NB4 (cell line): ENCODE data around the gene UNC93B1.
"Not testable (repeated sequence)": the region's sequence is repeated elsewhere in the genome, so short reads cannot be mapped to it uniquely, and the experiment has no call there.

Experiments used
- DNase-seq: peaks from one replicate; pipeline ENCODE4 v3.0.0; 2010; ENCODE audit warnings: low read depth
- H3K4me3 ChIP-seq: one replicate; pipeline ENCODE4 v1.5.1; 2011; ENCODE audit warnings: mild to moderate bottlenecking, low read depth, low read length, moderate library complexity
- CTCF ChIP-seq: IDR thresholded peaks from one replicate; pipeline ENCODE4 v1.5.1; 2012; ENCODE audit warnings: low read depth, low read length
- MYC ChIP-seq: IDR thresholded peaks from 2 replicates; pipeline ENCODE4 v1.6.1; 2011; ENCODE audit warnings: low read depth, low read length

UNC93B1 gene

DNA sequence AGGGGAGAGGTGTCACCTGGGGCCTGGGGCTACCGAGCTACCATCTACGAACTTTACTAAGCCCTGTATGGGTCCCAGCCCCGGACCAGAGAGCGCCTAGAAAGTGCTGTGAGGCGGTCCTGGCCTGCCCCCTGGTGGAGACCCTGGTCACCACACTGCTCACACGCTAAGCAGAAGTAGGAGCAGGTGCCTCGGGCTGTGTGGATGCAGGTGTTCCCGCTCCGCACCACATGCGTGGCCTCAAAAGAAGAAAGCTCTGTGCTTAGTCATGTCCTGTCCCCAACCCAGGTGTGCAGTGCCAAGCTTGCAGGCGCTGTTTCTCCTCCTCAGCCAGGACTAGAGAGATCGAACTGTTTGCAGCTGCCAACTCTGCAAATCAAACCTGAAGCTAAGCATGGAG lies 10.1 kb downstream of the UNC93B1 start:
- not testable (repeated sequence) for H3K4me3 ChIP-seq
- peak; percentile 50 for DNase-seq
- TF ChIP-seq CTCF: peak; percentile 47

DNA sequence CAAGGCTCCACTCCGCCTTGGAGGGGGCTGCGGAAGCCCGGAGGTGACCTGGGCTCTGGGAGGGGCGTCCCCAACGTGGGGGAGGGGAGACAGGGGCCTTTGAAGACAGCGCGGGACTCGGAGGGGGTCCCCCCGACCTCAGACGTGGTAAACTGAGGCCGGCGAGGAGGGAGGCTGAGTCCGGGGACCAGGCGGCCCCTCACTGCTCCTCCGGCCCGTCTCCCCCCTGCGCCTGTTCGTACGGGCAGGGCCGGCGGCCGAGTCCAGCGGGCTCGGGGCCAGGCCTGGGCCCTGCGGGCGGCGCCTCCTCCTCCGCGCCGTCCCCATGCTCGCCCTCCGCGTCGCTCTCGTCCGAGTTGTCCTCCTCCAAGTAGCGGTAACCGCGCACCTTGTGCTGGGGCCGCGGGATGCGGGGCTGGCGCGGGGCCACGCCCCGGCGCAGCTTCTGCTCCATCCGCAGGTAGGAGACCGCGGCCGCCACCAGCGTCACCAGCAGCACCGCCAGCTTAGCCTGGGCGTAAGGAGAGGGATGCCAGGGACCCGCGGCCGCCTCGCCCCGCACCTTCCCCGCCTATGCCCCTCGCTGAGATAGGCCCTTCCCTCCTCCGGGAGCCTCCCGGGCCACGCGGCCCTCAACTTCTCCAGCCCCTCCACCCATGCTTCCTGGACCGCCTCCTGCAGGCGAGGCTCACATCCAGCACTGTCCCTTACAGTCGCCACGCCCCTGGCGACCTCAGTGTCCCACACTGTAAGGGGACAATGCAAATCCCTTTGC lies 12.4 kb downstream of the UNC93B1 start:
- H3K4me3 ChIP-seq, DNase-seq: not testable (repeated sequence)

GRCh38 chr11:67990546-67991346 lies 13.2 kb downstream of the UNC93B1 start:
- H3K4me3 ChIP-seq, DNase-seq: not testable (repeated sequence)

DNA sequence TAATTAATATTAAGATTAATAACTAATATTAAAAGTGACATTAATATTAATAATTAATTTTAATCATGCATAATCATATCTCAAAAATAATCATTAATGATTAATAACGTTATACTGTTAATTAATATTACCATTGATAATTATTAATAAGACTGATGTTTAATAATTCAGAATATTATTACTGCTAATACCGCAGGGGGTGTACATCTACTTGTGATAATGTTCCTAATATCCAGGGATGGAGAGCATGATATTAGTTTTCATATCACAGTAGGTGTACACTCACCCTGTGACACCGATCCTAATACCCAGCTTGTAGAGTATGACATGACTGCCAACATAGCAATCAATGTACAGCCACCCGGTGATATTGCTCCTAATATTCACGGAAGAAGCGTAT lies 18.6 kb downstream of the UNC93B1 start:
- not testable (repeated sequence) for DNase-seq, H3K4me3 ChIP-seq

DNA sequence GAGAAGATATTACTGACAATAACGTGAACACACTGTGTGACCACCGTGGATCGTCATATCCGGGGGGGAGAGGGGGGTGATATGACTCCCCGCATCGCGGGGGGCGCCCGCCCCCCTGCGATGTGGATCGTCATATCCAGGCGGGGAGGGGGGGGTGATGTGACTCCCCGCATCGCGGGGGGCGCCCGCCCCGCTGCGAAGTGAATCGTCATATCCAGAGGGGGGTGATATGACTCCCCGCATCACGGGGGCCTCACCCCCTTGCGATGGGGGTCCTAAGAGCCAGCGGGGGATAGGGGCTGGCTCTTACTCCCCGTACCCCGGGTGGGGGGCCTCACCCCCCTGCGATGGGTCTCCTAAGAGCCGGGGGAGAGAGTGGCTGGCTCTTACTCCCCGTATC lies 19.9 kb downstream of the UNC93B1 start:
- no peak for TF ChIP-seq MYC
- DNase-seq: no peak
- no peak overlapping the region for H3K4me3 ChIP-seq

GRCh38 chr11:67982255-67982857 lies 21.5 kb downstream of the UNC93B1 start:
- DNase-seq, H3K4me3 ChIP-seq: not testable (repeated sequence)

DNA sequence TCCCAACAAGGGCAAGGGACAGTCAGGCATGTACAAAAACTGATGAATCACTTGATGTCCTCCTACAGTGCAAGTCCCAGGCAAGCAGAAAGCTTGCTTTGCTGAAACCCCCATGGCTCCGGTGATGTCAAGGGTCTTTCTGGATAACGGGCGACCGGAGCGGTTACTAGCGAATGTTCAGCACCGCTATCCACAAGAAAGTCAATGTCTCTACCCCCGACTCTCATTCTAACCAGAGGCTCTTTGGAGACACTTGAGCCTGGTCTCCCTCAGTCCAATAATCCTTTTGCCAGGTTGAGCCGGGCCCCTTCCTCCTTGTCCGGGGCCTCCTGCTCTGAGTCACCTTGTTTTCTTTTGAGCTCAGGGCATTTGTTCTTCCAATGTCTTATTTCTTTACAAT lies 22.7 kb downstream of the UNC93B1 start:
- not testable (repeated sequence) for H3K4me3 ChIP-seq, DNase-seq

GRCh38 chr11:67978766-67979418 lies 25.0 kb downstream of the UNC93B1 start:
- DNase-seq, H3K4me3 ChIP-seq: not testable (repeated sequence)

DNA sequence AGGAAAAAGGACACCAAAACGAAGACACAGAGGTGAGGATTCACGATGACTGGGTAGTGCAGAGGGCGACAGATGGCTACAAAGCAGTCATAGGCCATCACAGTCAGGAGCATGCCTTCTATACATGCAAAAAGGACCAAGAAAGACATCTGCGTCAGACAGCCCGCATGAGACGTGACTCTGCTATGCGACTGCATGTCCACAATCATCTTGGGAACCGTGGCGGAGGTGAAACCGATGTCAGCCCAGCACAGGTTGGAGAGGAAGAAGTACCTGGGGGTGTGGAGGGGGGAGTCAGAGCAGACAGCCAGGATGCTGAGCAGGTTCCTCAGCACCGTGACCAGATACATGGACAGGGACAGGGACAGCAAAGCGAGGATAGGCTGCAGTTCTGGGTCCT lies 29.2 kb downstream of the UNC93B1 start:
- not testable (repeated sequence) for H3K4me3 ChIP-seq, DNase-seq

GRCh38 chr11:67965830-67966348 lies 38.0 kb downstream of the UNC93B1 start:
- not testable (repeated sequence) for H3K4me3 ChIP-seq, DNase-seq

DNA sequence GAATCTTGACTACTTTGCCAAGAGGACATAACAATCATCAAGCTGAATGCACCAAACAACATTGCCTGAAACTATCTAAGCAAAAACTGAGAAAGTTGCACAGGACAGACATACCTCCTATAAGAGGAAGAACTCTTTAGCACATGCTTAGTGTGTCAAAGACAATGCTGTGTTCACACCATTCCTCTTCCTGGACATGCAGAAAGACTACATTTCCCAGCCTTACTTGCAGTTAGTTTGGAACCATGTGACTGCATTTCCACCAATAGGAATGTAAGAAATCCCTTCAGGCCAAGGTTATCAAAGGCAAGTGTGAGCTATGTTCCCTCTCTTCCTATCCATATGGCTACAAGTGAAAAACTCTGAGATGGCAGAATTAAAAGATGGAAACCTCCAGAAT lies 39.2 kb downstream of the UNC93B1 start:
- H3K4me3 ChIP-seq, DNase-seq: not testable (repeated sequence)

GRCh38 chr11:67963879-67964278 lies 40.0 kb downstream of the UNC93B1 start:
- H3K4me3 ChIP-seq, DNase-seq: not testable (repeated sequence)

GRCh38 chr11:67963217-67963616 lies 40.7 kb downstream of the UNC93B1 start:
- not testable (repeated sequence) for H3K4me3 ChIP-seq, DNase-seq

GRCh38 chr11:67956236-67956635 lies 47.7 kb downstream of the UNC93B1 start:
- not testable (repeated sequence) for H3K4me3 ChIP-seq, DNase-seq
